ENCODE results near the gene TMEM147. TPM values are rescaled to one million over a fixed set of nuclear protein-coding genes. Genes with fewer than 3 reads are reported as not detected.

Gene TMEM147
- total RNA-seq, 8 experiments from 2014 or later: 70.4 to 130 (median 89.3) TPM

DNA sequence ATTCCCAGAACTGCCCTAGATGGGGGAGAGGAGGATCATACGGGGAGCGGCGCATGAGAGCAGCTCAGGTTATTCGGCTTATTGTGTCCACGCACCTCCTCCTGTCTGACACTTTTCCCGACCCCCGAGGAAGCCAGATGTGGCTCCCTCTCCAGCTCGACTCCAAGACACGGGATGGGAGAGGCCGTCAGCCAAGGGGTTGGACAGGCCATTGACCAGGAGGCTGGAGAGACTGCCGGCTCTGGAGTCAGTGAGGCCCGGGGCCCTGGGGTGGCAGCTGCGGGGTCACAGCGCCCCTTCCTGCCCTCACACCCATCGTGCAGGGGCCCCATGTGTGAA is 34.8 kb upstream of the TMEM147 start:
- Histone ChIP-seq H3K27ac (no peak overlapping the region), H3K4me3 (peak overlapping the region in 2 of 5 donors; percentile 10 to 33), H3K4me1 (replicated peaks in 1 of 2) (no peaks in the 10 kb centered on the region)
- no peak for ATAC-seq (replicated peaks in 6 of 8)
- in situ Hi-C loops (cut with MboI; ENCODE audit: low pct_unique_long_range_greater_than_20kb in 2 of 9, low sequenced_read_pairs in 9 of 9, unreplicated experiment in 9 of 9): no loop called here
- 0 to 37% (median 20%) methylated on average over 1 to 10 of the region's 15 CpGs; no CpG with 5 or more reads in 5 of the 10 experiments for WGBS, 10 experiments

- 50 to 90% (median 89%) methylated on average over 1 to 5 of the region's 7 CpGs; no CpG with 5 or more reads in 6 of the 10 experiments for WGBS, 10 experiments
- Histone ChIP-seq H3K4me3 (no peak overlapping the region), H3K4me1 (replicated peaks in 1 of 2) (no peaks in the 10 kb centered on the region), H3K27ac (no peak overlapping the region)
- in situ Hi-C loops (cut with MboI; ENCODE audit: low pct_unique_long_range_greater_than_20kb in 2 of 9, low sequenced_read_pairs in 9 of 9, unreplicated experiment in 9 of 9): no loop called here
- no peak for ATAC-seq (replicated peaks in 6 of 8)
Measured at GRCh38 chr19:35511337-35511736, 34.1 kb upstream of the TMEM147 start.

- Histone ChIP-seq H3K4me1 (replicated peaks in 1 of 2) (no peaks in the 10 kb centered on the region), H3K4me3 (no peak overlapping the region), H3K27ac (no peak overlapping the region)
- 39 to 91% (median 58%) methylated on average over 2 to 6 of the region's 15 CpGs; no CpG with 5 or more reads in 6 of the 10 experiments for WGBS, 10 experiments
- no peak for ATAC-seq (replicated peaks in 6 of 8)
- in situ Hi-C loops (cut with MboI; ENCODE audit: low pct_unique_long_range_greater_than_20kb in 2 of 9, low sequenced_read_pairs in 9 of 9, unreplicated experiment in 9 of 9): no loop called here
Measured at GRCh38 chr19:35512831-35513627, 32.4 kb upstream of the TMEM147 start.

GRCh38 chr19:35513628-35514281 is 31.7 kb upstream of the TMEM147 start, which contains the start of gene DMKN:
Gene DMKN, minus strand, starts transcription at chr19:35513649. Its CDS starts 174 bp downstream, at chr19:35513475.
- Histone ChIP-seq H3K27ac (no peak within 1 kb of the TSS), H3K4me3 (no peak within 1 kb of the TSS), H3K4me1 (replicated peaks in 1 of 2) (no peaks in the 10 kb centered on the region)
- 0 to 49% (median 20%) methylated on average over 2 to 3 of the region's 15 CpGs; no CpG with 5 or more reads in 7 of the 10 experiments for WGBS, 10 experiments
- peak in 4 of 8 experiments; percentile 4 to 53 (median 32) for ATAC-seq (replicated peaks in 6 of 8)
- in situ Hi-C loops (cut with MboI; ENCODE audit: low pct_unique_long_range_greater_than_20kb in 2 of 9, low sequenced_read_pairs in 9 of 9, unreplicated experiment in 9 of 9): no loop called here

DNA sequence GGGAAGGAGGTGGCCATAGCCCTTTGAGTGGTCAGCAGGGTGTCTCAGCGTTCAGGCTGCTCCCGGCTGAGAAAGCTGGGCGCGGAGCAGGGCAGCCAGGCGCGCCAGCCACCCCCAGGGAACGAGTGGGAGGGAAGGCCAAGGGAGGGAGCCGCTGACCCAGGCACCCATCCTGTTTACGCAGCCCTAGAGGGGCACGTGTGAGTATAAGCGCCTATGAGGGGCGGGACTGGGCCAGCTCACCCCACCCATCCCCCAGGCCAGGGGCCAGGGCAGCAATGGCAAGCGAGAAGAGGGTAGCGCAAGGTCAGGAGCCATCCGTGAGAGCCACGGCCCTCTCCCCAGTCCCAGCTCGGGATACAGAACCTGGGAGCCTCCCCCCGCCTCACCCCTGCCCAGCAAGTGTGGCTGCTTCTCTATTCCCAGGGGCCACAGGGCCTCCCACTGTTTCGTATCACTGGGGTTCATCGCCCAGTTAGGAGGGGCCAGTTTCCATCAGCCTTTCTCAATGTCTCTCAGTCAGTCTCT is 31.1 kb upstream of the TMEM147 start:
- Histone ChIP-seq H3K27ac (no peak overlapping the region), H3K4me3 (no peak overlapping the region), H3K4me1 (replicated peaks in 1 of 2) (no peaks in the 10 kb centered on the region)
- ATAC-seq (replicated peaks in 6 of 8): peak in 5 of 8 experiments; percentile 34 to 71 (median 55)
- in situ Hi-C loops (cut with MboI; ENCODE audit: low pct_unique_long_range_greater_than_20kb in 2 of 9, low sequenced_read_pairs in 9 of 9, unreplicated experiment in 9 of 9): no loop called here
- WGBS, 10 experiments: 7 to 79% (median 60%) methylated on average over 1 to 3 of the region's 20 CpGs; no CpG with 5 or more reads in 7 of the 10 experiments

DNA sequence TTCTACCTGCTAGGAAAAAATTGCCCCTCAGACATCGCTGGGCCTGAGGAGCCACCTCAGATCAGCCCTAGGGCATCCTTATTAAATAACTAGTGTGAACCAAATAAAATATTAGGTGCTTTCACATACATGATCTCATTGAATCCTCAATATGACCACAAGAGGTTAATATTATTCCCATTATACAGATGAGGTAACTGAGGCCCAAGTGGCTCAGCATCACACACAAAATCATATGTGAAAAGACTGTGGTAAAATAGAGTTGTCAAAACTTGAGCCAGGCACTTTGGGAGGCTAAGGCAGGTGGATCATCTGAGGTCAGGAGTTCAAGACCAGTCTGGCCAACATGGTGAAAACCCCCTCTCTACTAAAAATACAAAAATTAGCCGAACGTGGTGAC is 29.1 kb upstream of the TMEM147 start:
- no peak overlapping the region for H3K4me3 ChIP-seq
- 76 to 100% (median 95%) methylated on average over 1 to 3 of the region's 3 CpGs; no CpG with 5 or more reads in 4 of the 10 experiments for WGBS, 10 experiments
- no peaks in the 10 kb centered on the region for H3K4me1 ChIP-seq (replicated peaks in 1 of 2)
- in situ Hi-C loops (cut with MboI; ENCODE audit: low pct_unique_long_range_greater_than_20kb in 2 of 9, low sequenced_read_pairs in 9 of 9, unreplicated experiment in 9 of 9): no loop called here
- no peak overlapping the region for H3K27ac ChIP-seq
- no peak for ATAC-seq (replicated peaks in 6 of 8)

GRCh38 chr19:35517342-35517741 is 28.1 kb upstream of the TMEM147 start:
- no peaks in the 10 kb centered on the region for H3K4me1 ChIP-seq (replicated peaks in 1 of 2)
- in situ Hi-C loops (cut with MboI; ENCODE audit: low pct_unique_long_range_greater_than_20kb in 2 of 9, low sequenced_read_pairs in 9 of 9, unreplicated experiment in 9 of 9): no loop called here
- no peak overlapping the region for H3K27ac ChIP-seq
- no peak for ATAC-seq (replicated peaks in 6 of 8)
- H3K4me3 ChIP-seq: no peak overlapping the region
- WGBS, 10 experiments: 20 to 100% (median 88%) methylated on average over 1 to 2 of the region's 2 CpGs; no CpG with 5 or more reads in 4 of the 10 experiments

- in situ Hi-C loops (cut with MboI; ENCODE audit: low pct_unique_long_range_greater_than_20kb in 2 of 9, low sequenced_read_pairs in 9 of 9, unreplicated experiment in 9 of 9): no loop called here
- Histone ChIP-seq H3K27ac (no peak overlapping the region), H3K4me3 (no peak overlapping the region), H3K4me1 (replicated peaks in 1 of 2) (no peaks in the 10 kb centered on the region)
- ATAC-seq (replicated peaks in 6 of 8): peak in 3 of 8 experiments; percentile 19 to 58 (median 50)
- WGBS, 10 experiments: 0 to 72% (median 48%) methylated on average over 1 to 4 of the region's 6 CpGs; no CpG with 5 or more reads in 5 of the 10 experiments
Measured at GRCh38 chr19:35518313-35518712, 27.1 kb upstream of the TMEM147 start.

DNA sequence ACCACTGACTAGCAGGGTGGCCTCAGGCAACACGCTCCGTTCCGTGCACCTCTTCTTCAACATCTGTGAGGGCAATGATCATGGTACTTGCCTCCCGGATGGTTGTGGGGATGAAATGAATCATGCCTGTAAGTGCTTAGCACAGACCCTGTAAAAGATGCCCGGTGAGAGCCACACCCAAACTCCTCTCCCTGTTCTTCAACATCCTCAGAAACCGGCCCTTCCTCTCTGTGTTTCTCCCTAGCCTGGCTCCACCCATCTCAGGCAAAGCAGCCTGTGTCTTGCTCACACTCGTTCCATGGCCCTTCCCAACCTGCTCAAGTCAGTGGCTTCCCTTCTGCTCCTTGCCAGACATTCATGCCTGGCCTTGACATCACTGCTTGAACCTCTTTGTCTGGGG is 26.1 kb upstream of the TMEM147 start:
- in situ Hi-C loops (cut with MboI; ENCODE audit: low pct_unique_long_range_greater_than_20kb in 2 of 9, low sequenced_read_pairs in 9 of 9, unreplicated experiment in 9 of 9): no loop called here
- H3K4me3 ChIP-seq: no peak overlapping the region
- no peaks in the 10 kb centered on the region for H3K4me1 ChIP-seq (replicated peaks in 1 of 2)
- WGBS, 10 experiments: 0 to 100% (median 41%) methylated on average over 1 to 5 of the region's 7 CpGs; no CpG with 5 or more reads in 5 of the 10 experiments
- ATAC-seq (replicated peaks in 6 of 8): peak in 3 of 8 experiments; percentile 47 to 88 (median 57)
- no peak overlapping the region for H3K27ac ChIP-seq

GRCh38 chr19:35521124-35521743 is 24.2 kb upstream of the TMEM147 start:
- peak in 3 of 8 experiments; percentile 11 to 41 (median 36) for ATAC-seq (replicated peaks in 6 of 8)

GRCh38 chr19:35522745-35523327 is 22.6 kb upstream of the TMEM147 start:
- in situ Hi-C loops (cut with MboI; ENCODE audit: low pct_unique_long_range_greater_than_20kb in 2 of 9, low sequenced_read_pairs in 9 of 9, unreplicated experiment in 9 of 9): no loop called here
- Histone ChIP-seq H3K27ac (no peak overlapping the region), H3K4me3 (no peak overlapping the region), H3K4me1 (replicated peaks in 1 of 2) (no peaks in the 10 kb centered on the region)
- no peak for ATAC-seq (replicated peaks in 6 of 8)
- WGBS, 10 experiments: 40 to 100% (median 90%) methylated on average over 1 to 6 of the region's 12 CpGs; no CpG with 5 or more reads in 1 of the 10 experiments

More at GRCh38 chr19:35521124-35521743, 24.2 kb upstream of the TMEM147 start:
- Histone ChIP-seq H3K27ac (no peak overlapping the region), H3K4me3 (no peak overlapping the region), H3K4me1 (replicated peaks in 1 of 2) (no peaks in the 10 kb centered on the region)
- in situ Hi-C loops (cut with MboI; ENCODE audit: low pct_unique_long_range_greater_than_20kb in 2 of 9, low sequenced_read_pairs in 9 of 9, unreplicated experiment in 9 of 9): no loop called here
- 0 to 80% (median 53%) methylated on average over 1 to 12 of the region's 16 CpGs; no CpG with 5 or more reads in 3 of the 10 experiments for WGBS, 10 experiments

GRCh38 chr19:35524181-35524837 is 21.1 kb upstream of the TMEM147 start:
- in situ Hi-C loops (cut with MboI; ENCODE audit: low pct_unique_long_range_greater_than_20kb in 2 of 9, low sequenced_read_pairs in 9 of 9, unreplicated experiment in 9 of 9): no loop called here
- Histone ChIP-seq H3K4me3 (no peak overlapping the region), H3K4me1 (replicated peaks in 1 of 2) (no peaks in the 10 kb centered on the region), H3K27ac (no peak overlapping the region)
- 0 to 61% (median 20%) methylated on average over 1 to 5 of the region's 11 CpGs; no CpG with 5 or more reads in 6 of the 10 experiments for WGBS, 10 experiments
- no peak for ATAC-seq (replicated peaks in 6 of 8)

Data from motor neuron (in vitro differentiated cells).